GM21367 (cell line): ENCODE measurements around the gene ZFP57.
"Not testable (repeated sequence)": the region's sequence is repeated elsewhere in the genome, so short reads cannot be mapped to it uniquely, and the experiment has no call there.

Source experiments
- ATAC-seq: cut with Tn5 transposase; IDR thresholded peaks from one replicate; pipeline ENCODE4 v1.9.1; 2021; ENCODE audit not compliant: unreplicated experiment

The ZFP57 gene

GRCh38 chr6:29696147-29697125, 15.5 kb upstream of the ZFP57 start:
- ATAC-seq, result no peak

- no peak for ATAC-seq
Observed at GRCh38 chr6:29694637-29695036, 13.7 kb upstream of the ZFP57 start.

DNA sequence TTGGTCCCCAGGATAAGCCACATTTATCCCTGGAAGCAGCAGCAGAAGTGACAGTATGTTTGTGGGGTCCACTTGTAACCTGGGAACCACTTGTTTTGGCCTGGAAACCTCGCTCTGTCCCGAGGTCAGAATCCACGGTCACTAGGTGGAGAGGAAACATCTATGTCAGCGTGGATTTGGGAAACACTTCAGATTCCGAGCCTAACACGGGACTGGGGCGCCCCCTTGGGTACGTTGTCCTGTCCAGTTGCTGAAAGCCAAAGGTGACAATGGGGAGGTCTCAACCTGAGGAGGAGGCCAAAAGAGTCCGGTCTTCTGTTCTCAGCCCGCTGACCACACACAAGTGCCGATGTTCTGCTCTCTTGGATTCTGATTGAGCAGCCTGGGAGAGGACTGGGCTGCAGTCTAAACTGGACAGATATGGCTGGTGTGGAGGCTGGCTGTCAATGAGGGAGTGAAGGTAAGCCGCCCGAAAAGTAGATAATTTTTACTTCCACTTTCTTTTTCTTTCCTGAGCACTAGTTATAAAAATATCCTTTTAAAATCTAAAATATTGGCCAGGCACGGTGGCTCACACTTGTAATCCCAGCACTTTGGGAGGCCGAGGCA, 4.9 kb upstream of the ZFP57 start:
- no peak for ATAC-seq

GRCh38 chr6:29681811-29682210, 859 bp upstream of the ZFP57 start:
- no peak for ATAC-seq

- ATAC-seq, result no peak
Observed at GRCh38 chr6:29680416-29680815, 536 bp downstream of the ZFP57 start.

GRCh38 chr6:29679962-29680361, 990 bp downstream of the ZFP57 start:
- no peak for ATAC-seq

- no peak for ATAC-seq
Observed at GRCh38 chr6:29678114-29678513, 2.8 kb downstream of the ZFP57 start.

DNA sequence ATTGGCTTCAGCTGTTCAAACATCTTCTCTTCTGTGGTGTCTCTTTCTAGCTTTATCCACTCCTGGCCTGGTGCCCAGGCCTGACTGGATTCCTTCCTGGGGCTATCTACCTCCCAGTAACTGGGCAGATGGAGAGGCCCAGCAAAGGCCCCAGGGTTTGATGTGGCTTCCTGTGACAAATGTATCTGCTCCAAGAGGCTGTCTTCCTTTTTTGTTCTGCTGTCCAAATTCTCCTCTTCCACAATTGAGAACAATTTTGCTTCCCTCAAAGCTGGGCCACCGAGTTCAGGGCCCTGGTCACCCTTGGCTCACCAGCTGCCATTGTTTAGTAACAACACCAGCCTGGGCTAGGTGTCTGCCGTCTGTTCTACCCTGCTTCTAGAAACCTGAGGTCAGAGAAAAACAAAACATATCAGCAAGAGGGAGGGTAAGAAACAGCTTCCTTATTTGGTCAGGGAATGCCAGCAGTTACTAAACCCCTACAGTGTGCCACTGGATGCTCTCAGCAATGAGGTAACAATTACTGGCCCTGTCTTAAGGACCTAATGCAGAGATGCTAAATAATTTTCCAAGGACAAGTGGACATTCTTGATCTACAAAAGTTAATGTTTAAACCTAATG, 3.9 kb downstream of the ZFP57 start:
- ATAC-seq, result no peak

DNA sequence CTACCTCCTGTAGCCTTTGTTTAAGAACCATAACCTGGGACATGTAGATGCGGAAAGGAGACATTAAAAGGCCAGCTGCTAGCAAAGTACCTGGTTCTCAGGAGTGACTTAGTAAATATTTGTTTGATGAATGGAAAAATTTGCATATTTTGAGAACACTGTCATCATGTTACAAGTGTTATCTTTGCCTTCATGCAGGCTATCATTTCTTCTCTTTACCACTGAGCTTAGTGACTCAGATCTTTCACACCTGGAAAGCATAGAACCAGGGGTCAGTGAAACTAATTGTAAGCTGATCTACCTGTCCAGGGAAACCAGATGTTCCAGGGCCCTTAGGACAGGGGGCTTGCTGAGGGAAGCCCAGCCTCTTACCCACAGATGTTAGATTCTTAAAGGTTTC, 5.4 kb downstream of the ZFP57 start:
- no peak for ATAC-seq

- ATAC-seq, result no peak
Observed at GRCh38 chr6:29674008-29674407, 6.9 kb downstream of the ZFP57 start.

DNA sequence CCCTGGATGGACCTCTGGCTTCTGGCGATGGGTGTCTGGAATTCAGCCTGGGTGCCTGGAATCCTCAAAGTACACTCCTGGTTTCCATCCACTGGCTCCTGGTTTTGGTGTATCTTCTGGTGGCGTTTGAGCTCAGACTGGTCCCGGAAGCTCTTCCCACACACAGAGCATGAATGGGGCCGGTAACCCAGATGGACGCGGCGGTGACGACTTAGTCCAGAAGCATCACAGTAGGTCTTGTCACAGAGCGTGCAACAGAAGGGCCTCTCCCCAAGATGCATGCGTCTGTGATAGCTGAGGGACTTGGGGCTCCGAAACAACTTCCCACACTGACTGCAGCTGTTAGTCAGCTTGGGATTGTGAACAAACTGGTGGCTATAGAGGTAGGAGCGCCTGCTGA, 7.8 kb downstream of the ZFP57 start:
- no peak for ATAC-seq

DNA sequence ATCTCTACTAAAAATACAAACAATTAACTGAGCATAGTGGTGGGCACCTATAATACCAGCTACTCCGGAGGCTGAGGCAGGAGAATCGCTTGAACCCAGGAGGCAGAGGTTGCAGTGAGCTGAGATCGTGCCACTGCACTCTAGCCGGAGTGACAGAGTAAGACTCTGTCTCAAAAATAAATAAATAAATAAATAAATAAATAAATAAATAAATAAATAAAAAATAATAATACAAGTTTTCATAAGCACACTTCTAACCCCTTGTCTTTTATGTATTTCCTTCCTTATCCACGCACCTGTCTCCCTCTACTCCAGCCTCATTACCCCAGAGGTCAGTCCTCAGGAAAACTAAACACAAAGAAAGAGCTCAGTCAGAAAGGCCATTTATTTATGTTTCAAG, 8.8 kb downstream of the ZFP57 start:
- ATAC-seq, result not testable (repeated sequence)

GRCh38 chr6:29671026-29671425, 9.9 kb downstream of the ZFP57 start:
- no peak for ATAC-seq

DNA sequence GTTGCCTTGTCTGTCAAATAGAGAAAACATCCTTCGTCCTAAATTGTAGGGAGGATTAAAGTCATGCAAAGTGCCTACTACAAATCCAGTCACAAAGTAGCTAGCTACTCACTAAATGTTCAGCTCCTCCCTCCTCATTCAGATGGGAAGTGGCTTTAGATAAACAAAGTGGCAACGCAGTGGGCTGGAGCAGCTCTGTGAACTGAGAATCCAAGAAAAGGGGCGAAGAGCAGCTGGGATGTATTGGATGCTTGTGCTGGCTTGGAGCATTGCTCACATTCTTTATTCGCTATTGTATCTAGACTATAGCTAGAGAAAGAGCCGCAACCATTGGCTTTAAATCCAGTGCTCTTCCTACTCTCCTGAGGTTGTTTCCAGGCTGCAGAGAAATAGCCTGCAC, 13.8 kb downstream of the ZFP57 start:
- ATAC-seq, result no peak

GRCh38 chr6:29666826-29667130, 14.2 kb downstream of the ZFP57 start:
- ATAC-seq, result no peak

GRCh38 chr6:29665942-29666825, 14.8 kb downstream of the ZFP57 start:
- no peak for ATAC-seq

DNA sequence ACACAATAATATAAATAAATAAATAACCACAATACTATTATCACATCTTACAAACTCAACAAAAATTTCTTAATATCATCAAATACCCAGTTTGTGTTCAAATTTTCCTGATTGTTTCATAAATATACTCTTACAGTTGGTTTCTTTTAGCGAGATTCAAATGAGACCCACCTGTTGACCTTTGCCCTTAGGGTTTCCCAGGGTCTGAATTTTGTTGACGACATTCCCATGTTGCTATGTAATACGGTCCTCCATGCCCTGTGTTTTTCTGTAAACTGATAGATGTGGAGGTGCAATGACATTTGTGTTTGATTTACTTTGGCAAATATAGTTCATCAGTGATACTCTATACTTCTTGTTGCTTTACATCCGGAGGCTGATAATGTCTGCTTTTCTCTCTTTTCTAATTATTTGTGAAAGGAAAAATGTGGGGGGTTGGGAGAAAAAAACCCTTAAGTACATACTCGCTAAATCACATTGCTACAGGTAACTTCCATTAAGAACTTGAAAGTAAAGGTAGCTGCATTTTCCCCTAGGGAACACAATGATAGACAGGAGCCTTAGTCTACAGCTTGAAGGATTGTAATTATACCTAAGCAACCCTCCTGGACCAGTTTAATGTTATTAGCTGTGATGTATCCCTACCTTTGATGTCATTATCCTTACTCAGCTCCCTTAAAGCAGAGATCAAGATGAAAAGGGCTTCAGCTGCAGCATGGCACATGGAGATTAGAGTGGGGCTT, 17.5 kb downstream of the ZFP57 start:
- ATAC-seq, result no peak

GRCh38 chr6:29661502-29662141, 19.3 kb downstream of the ZFP57 start:
- not testable (repeated sequence) for ATAC-seq

- no peak for ATAC-seq
Observed at GRCh38 chr6:29661071-29661470, 19.9 kb downstream of the ZFP57 start.

DNA sequence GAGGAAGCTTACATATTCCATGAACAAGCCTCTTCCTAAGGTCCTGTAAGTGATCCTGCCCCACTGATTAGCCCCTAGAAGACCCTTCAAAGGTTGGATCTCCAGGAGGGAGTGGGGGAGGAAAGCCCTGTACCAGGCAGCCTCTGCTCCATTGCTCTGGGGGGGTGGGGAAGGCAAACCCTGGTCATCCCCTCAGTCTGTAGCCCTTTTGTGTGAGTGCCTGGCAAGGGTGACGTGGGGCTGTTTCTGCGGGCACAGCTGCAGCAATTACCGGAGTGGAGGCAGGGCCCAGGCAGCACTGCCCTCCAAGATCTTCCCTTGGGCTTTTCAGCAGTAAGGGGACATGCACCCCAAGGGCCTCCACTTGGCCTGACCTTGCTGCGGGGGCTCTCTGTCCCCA, 24.2 kb downstream of the ZFP57 start, which contains the start of gene MOG:
MOG (plus strand) TSS at position 295 of the 400 bp plus-strand sequence. CDS start 118 bp downstream, outside the sequence.
- no peak for ATAC-seq
